PC-3 (cell line): ENCODE results near the gene FHIP2A.

Experiments used
- CTCF ChIP-seq: fragments of 300-600 bp; sonication (generic); conservative IDR thresholded peaks from 2 replicates; pipeline ENCODE4 v1.5.1; 2017; ENCODE audit warnings: antibody characterized with exemption, low read depth, mild to moderate bottlenecking, low read length
- EZH2 ChIP-seq: fragments of 300-600 bp; sonication (generic); IDR thresholded peaks from one replicate; pipeline ENCODE4 v1.6.1; 2017; ENCODE audit warnings: antibody characterized with exemption, mild to moderate bottlenecking, low read length; ENCODE audit not compliant: unreplicated experiment

GRCh38 chr10:114780577-114781184 lies 40.9 kb upstream of the FHIP2A start:
- TF ChIP-seq CTCF, result no peak
- no peak for TF ChIP-seq EZH2
